T-helper 1 cell treated with Interleukin-12 subunit alpha and Interleukin-12 subunit beta and Interleukin-4 antibody, amounts not matched to agents 30 μg/mL and 1 μg/mL, for 36 hours (primary cell): Measurements from ENCODE around the gene ZBTB7B.

ENCODE experiments used
- H3K27ac Mint-ChIP-seq: one replicate; pipeline ENCODE4 v1.8.0; 2021; ENCODE audit warnings: mild to moderate bottlenecking, mixed read lengths
- H3K27me3 Mint-ChIP-seq: one replicate; pipeline ENCODE4 v1.8.0; 2021; ENCODE audit warnings: low read depth, mixed read lengths
- H3K36me3 Mint-ChIP-seq: one replicate; pipeline ENCODE4 v1.8.0; 2021; ENCODE audit warnings: low read depth, mixed read lengths
- H3K4me1 Mint-ChIP-seq: one replicate; pipeline ENCODE4 v1.8.0; 2021; ENCODE audit warnings: low read depth, mixed read lengths
- H3K4me3 Mint-ChIP-seq: one replicate; pipeline ENCODE4 v1.8.0; 2021; ENCODE audit warnings: mild to moderate bottlenecking, moderate library complexity, mixed read lengths
- H3K9me3 Mint-ChIP-seq: one replicate; pipeline ENCODE4 v1.8.0; 2021; ENCODE audit warnings: mixed read lengths

The ZBTB7B gene

DNA sequence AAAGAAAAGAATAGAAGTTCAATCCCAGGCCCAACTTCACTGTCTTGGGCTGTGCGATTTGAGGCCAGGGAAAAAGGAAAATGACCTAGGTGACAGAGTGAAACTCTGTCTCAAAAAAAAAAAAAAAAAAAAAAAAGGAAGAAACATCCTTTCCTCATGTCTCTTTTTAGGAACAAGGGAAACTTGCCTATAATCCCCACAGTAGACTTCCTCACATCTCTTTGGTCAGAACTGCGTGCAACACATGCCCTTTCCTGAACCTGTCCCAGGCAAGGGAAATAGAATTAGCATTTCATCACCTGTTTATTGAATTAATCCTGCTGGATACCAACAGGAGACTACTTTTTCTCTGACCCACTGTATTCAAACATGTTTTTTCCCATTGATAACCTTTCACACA, 33.3 kb downstream of the ZBTB7B start:
- H3K9me3 Mint-ChIP-seq, result no peaks in the 10 kb centered on the region
- H3K4me3 Mint-ChIP-seq, result no peak overlapping the region
- H3K36me3 Mint-ChIP-seq, result no peaks in the 10 kb centered on the region
- peaks cover 19% of the 10 kb centered on the region for H3K27me3 Mint-ChIP-seq
- H3K27ac Mint-ChIP-seq, result no peak overlapping the region
- no peaks in the 10 kb centered on the region for H3K4me1 Mint-ChIP-seq

DNA sequence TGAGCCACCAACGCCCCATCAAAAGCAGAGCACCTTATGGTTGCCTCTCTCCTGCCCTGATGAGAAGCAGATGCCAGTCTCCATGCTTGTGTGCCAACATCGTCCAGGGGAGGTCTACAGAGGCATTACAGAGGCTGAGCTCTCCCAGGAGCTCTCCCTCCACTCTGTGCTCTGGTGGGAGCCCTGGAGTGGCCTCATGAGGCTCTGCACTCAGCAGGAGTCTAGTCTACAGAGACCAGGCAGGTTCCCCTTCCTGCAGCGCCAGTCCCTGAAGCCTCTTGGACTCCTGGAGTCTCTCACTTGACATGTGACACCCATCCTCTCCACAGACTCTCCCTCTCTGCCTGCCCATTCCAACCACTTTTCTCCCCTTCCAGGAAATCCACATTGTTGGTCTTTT, 34.4 kb downstream of the ZBTB7B start:
- Mint-ChIP-seq H3K9me3 (no peaks in the 10 kb centered on the region), H3K27me3 (peaks cover 19% of the 10 kb centered on the region), H3K4me3 (no peak overlapping the region), H3K27ac (no peak overlapping the region), H3K4me1 (no peaks in the 10 kb centered on the region), H3K36me3 (no peaks in the 10 kb centered on the region)

DNA sequence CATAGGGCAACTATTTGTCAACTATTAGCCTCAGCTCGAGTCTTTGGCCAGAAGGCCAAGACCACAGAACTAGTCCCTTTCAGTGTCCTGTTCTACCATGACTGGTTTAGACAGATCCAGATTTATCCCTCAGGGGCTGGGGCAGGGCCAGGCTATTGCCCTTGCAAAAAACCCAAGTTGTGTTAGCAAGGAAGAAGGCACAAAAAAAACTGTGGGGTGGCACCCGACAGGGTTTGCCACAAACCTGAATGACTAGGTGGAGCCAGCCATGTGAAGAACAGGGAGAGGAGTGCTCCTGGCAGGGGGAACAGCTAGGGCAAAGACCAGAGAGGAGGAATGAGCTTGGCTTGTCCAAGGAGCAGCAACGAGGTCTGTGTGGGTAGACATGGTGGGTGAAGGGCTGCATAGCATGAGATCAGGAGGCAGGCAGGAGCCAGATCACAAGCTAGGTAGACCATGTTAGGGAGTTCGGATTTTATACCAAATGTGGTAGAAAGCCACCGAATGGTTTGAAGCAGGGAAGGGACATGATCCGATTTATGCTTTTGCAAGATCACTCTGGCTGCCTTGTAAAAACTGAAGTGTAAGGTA, 35.3 kb downstream of the ZBTB7B start:
- no peak overlapping the region for H3K4me3 Mint-ChIP-seq
- no peaks in the 10 kb centered on the region for H3K36me3 Mint-ChIP-seq
- no peaks in the 10 kb centered on the region for H3K9me3 Mint-ChIP-seq
- no peak overlapping the region for H3K27ac Mint-ChIP-seq
- no peaks in the 10 kb centered on the region for H3K4me1 Mint-ChIP-seq
- peaks cover 24% of the 10 kb centered on the region for H3K27me3 Mint-ChIP-seq

DNA sequence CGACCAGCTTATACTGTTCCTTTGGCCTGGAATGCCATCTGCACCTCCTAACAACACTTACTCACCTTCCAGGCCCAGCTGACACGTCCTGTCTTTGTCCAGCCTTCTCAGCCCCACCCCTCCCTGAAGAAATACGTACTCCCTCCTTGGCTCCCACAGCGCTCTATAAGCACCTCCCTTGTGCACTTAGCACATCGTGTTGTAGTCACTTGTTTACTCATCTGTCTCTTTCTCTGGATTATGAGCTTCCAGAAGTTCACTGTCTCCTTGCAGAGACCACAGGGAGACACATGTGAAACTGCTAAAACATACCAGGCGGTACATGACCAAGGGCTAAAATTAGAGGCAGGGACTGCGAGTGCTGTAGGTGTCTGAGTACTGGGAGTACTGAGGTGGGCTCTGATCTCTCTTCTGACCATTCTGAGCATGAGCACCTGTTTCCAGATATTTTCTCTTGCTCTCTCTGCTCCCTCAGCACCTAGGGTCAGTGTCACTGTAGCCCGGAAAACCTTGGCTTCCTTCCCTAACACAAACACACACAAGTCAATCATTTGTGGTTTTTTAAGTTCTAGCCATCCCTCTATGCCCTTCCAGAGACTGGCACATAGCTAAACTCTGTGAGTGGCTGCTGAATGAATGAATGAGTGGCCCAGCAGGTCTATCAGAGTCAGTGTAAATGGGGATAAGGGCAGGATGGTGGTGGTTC, 36.2 kb downstream of the ZBTB7B start:
- Mint-ChIP-seq H3K4me1 (no peaks in the 10 kb centered on the region), H3K4me3 (no peak overlapping the region), H3K27me3 (peaks cover 24% of the 10 kb centered on the region), H3K27ac (no peak overlapping the region), H3K36me3 (no peaks in the 10 kb centered on the region), H3K9me3 (no peaks in the 10 kb centered on the region)

DNA sequence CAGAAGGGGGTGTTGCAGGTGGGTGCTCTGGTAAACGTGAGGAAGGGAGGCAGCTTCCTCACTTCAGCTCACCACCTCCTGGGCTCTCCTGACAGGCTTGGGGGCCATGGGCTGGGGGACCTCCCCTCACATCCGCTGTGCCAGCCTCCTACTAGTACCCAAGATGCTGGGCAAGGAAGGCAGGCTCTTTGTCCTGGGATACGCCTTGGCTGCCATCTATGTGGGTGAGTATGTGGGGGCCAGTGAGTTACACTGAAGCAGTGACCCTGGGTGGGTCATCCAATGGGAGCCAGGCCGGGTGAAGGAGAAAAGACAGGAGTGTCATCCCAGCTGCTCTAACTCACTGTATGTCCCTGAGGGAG, 36.7 kb downstream of the ZBTB7B start:
- H3K4me1 Mint-ChIP-seq, result no peaks in the 10 kb centered on the region
- H3K27ac Mint-ChIP-seq, result no peak overlapping the region
- no peaks in the 10 kb centered on the region for H3K9me3 Mint-ChIP-seq
- H3K27me3 Mint-ChIP-seq, result peaks cover 24% of the 10 kb centered on the region
- H3K36me3 Mint-ChIP-seq, result no peaks in the 10 kb centered on the region
- H3K4me3 Mint-ChIP-seq, result no peak overlapping the region

DNA sequence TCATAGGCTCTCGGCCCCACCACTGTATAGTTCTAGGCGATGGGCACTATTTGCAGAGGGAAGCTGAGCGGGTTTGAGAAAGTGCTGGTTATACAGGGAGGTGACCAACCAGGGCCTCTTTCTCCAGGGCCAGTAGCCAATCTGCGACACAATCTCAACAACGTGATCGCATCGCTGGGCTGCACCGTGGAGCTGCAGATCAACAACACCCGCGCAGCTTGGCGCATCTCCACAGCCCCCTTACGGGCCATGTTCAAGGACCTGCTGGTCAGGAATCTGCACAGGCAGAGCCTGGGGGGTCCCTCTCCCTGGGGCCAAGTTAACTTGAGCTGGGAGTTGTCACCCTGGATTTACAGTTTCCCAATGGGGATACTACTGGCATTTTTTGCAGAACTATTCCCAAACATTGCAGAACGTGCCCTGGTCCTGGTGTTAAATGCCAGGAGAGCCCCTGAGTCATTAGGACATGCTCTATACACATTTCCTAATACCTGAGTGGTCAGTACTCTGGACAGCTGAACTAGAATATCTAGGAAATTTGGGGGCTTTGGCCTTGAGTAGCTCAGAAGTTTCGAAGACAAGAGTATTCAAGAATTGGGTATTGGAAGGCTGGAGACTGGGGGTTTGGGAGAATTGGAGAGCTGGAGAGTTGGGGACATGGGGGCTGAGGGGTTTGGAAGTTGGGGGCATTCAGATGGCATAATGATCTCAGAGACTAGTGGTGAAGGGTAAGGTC, 37.9 kb downstream of the ZBTB7B start:
- peaks cover 7% of the 10 kb centered on the region for H3K4me1 Mint-ChIP-seq
- peaks cover 24% of the 10 kb centered on the region for H3K27me3 Mint-ChIP-seq
- H3K27ac Mint-ChIP-seq, result no peak overlapping the region
- H3K36me3 Mint-ChIP-seq, result no peaks in the 10 kb centered on the region
- no peaks in the 10 kb centered on the region for H3K9me3 Mint-ChIP-seq
- no peak overlapping the region for H3K4me3 Mint-ChIP-seq

DNA sequence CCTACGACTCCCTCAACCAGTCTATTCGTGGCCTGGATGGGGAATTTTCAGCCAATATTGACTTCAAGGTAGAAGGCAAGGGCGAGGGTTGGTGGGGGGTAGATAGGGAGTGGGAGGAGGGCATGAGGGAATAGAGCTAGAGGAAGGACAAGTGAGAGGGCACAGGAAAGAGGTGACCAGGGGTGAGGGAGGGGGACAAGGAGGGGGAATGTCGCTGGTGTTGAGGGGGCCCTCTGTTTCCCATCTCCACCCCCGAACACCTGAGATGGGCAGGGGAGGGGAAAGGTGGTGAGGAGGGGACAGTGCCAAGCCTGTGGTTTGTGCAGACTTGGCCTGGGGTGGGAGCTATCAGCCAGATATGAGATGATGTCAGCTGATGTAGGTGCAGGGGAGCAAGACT, 40.2 kb downstream of the ZBTB7B start:
- H3K27ac Mint-ChIP-seq, result no peak overlapping the region

DNA sequence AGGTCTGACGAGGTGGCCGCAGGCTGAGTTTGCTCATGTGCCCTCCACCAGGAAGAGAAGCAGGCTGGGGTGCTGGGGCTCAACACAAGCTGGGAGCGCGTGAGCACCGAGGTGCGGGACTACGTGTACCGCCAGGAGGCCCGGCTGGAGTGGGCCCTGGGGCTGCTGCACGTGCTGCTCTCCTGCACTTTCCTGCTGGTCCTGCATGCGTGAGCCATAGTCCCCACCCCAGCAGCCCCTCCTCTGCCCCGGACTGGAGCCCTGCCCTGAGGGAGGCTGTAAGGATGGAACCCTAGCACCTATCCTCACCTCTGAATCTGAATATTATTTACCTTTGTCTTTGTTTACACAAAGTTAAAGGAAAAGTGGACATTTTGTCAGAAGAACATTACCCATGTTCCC, 40.7 kb downstream of the ZBTB7B start:
- peaks cover 7% of the 10 kb centered on the region for H3K4me1 Mint-ChIP-seq
- no peaks in the 10 kb centered on the region for H3K9me3 Mint-ChIP-seq
- peaks cover 9% of the 10 kb centered on the region for H3K27me3 Mint-ChIP-seq
- no peaks in the 10 kb centered on the region for H3K36me3 Mint-ChIP-seq
- no peak overlapping the region for H3K4me3 Mint-ChIP-seq
- no peak overlapping the region for H3K27ac Mint-ChIP-seq

More for the DNA sequence above, 40.2 kb downstream of the ZBTB7B start:
- Mint-ChIP-seq H3K27me3 (peaks cover 14% of the 10 kb centered on the region), H3K4me3 (no peak overlapping the region), H3K4me1 (peaks cover 7% of the 10 kb centered on the region), H3K36me3 (no peaks in the 10 kb centered on the region), H3K9me3 (no peaks in the 10 kb centered on the region)

DNA sequence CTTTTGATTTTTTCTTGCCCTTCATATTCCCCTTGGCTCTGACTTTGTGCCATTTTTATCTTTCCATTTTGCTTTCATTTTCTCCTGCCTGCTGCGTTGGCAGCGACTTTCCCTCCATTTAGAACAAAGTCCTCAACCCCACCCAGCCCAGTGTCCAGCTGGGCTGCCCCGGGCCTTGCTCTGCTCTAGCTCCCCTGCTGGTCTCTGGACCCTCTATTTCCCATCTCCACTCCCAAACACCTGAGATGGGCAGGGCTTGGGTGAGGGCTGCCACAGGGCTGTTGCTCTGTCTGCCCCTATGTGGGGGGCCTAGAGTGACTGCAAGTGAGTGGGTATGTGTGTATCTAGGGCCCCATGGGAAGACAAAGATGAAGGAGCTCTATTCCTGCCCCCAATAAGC, 41.2 kb downstream of the ZBTB7B start:
- Mint-ChIP-seq H3K9me3 (no peaks in the 10 kb centered on the region), H3K36me3 (no peaks in the 10 kb centered on the region), H3K4me1 (peaks cover 7% of the 10 kb centered on the region), H3K4me3 (no peak overlapping the region), H3K27ac (no peak overlapping the region), H3K27me3 (peaks cover 4% of the 10 kb centered on the region)

DNA sequence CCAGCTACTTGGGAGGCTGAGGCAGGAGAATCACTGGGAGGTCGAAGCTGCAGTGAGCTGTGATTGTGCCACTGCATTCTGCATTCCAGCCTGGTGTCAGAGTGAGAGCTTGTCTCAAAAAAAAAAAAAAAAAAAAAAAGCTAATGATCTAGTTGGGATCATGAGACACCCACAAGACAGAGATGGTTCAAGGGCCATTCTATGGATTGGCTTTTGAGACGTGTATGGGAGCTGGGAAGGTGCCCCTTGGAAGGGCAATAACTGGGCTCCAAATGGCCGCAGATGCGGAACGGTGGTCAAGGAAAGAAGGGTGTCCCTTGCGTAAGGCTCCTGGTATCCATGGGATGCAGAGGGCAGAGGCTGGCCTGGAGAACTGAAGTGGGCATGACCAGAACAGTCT, 41.8 kb downstream of the ZBTB7B start:
- Mint-ChIP-seq H3K9me3 (no peaks in the 10 kb centered on the region), H3K4me3 (no peak overlapping the region), H3K36me3 (no peaks in the 10 kb centered on the region), H3K27ac (no peak overlapping the region), H3K27me3 (peaks cover 4% of the 10 kb centered on the region), H3K4me1 (peaks cover 7% of the 10 kb centered on the region)

DNA sequence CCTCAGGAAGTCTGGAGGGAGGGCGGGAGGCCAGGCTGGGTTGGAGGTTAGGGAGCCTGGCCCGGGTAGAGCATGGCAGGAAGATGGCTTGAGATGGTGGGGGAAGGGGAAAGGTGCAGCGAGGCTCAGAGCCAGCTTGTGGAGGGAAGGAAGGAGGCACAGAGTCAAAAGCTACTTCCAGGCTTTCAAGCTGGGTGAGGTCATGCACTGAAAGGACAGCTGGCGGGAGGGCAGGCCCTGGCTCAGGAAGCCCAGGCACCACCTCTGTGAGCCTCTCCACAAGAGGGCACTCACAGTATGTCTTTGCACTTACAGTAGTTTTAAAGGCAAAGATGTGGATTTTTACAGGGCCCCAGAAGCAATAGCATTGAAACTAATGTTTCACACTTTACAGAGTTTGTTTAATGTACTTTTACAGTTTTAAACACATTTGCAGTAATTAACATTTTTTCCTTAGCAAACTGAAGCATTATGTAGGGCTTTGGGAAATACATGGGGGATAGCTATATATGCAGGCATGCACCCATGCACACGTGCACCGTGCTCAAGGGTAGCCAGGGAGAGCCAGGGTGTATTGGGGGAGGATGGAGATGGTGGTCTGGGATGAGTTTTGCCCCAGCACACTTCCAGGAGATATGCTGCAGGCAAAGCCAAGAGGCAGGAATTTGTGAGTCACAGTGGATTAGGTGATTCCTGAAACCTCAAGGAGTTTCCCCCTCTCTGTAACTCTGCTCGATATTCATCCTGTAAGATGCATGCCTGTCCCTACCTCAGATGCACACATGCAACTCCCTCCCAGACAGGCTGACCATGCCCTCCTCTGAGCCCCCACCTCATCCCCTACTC, 42.4 kb downstream of the ZBTB7B start:
- no peak overlapping the region for H3K4me3 Mint-ChIP-seq
- H3K4me1 Mint-ChIP-seq, result peaks cover 12% of the 10 kb centered on the region
- H3K9me3 Mint-ChIP-seq, result no peaks in the 10 kb centered on the region
- H3K36me3 Mint-ChIP-seq, result no peaks in the 10 kb centered on the region
- peaks cover 4% of the 10 kb centered on the region for H3K27me3 Mint-ChIP-seq
- no peak overlapping the region for H3K27ac Mint-ChIP-seq

DNA sequence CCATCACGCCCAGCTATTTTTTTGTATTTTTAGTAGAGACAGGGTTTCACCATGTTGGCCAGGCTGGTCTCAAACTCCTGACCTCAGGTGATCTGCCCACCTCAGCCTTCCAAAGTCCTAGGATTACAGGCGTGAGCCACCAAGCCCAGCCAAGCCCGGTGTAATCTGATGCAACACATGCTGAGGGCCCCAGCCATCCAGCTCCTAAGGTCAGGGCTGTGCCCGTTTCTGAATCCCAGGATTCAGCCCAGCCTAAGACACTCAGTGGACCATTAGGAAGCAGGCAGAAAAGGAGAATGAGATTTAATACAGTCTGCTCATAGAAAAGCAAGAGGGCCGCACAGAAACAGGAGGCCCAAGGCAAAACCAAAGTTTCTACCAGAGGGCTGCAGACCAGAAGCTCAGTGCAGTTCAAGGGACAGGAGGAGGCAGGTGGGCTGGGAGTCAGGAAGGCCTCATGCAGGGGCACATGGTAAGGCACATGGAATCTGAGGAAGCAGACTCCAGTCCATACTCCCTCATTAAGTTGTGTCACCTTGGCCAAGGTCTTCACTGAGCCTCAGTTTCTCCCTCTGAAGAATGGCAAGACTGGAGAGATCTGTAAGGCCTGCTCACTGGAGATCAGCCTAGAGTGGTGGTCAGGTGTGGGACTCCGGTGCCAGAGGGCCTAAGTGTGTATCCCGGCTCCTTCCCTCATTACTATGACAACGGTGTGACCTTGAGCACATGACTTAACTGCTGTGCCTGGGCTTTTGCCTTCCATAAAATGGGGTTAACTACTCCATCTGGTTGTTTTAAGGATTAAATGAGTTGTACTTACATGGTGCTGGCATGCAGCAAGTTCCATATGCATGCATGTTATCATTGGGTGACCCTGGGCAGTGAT, 46.1 kb downstream of the ZBTB7B start:
- peak overlapping the region; percentile 84 for H3K4me3 Mint-ChIP-seq
- H3K4me1 Mint-ChIP-seq, result peaks cover 32% of the 10 kb centered on the region
- H3K27ac Mint-ChIP-seq, result no peak overlapping the region
- no peaks in the 10 kb centered on the region for H3K9me3 Mint-ChIP-seq
- no peaks in the 10 kb centered on the region for H3K27me3 Mint-ChIP-seq
- H3K36me3 Mint-ChIP-seq, result no peaks in the 10 kb centered on the region

DNA sequence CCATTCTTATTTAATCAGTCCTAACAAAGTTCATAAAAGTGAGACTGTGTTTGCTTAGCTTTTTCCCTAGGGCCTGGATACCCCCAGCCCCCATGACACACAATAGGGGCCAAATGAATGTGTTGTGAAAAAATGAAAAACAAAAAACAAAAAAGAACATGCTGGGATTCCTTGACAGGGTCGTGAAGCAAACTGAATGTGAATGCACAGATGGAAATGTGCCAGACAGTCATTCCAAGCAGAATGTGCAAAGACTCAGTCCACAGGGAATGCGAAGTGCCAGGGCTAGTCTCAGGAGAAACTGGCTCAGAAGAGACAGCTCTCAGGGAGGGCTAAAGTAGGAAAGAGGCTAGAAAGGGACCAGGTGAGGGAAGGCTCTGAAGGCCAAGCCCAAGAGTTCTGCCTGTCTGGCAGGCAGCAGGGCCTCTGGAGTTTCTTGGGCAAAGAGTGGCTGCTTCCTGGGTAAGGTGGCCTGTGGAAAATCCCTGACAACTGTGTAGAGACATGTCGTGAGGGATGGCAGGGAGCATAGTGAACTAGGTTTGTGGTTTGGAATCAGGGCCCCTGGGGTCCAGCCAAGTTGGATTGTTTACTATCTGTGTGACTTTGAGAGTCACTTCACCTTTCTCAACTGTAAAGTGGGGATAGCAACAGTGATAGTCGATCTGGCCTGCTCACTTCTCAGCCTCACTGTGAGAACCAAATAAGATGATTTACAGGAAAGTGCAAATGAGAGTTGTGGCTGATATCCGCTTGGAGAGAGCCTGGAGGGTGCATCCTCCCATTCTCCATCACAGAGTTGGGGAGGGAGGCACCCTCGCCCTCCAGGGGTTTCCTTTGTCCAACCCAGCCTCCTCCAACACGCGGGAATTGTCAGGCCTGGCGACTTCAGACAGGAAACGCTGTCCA, 47.3 kb downstream of the ZBTB7B start:
- peak overlapping the region; percentile 77 for H3K27ac Mint-ChIP-seq
- H3K27me3 Mint-ChIP-seq, result no peaks in the 10 kb centered on the region
- peak overlapping the region; percentile 84 for H3K4me3 Mint-ChIP-seq
- peaks cover 28% of the 10 kb centered on the region for H3K4me1 Mint-ChIP-seq
- no peaks in the 10 kb centered on the region for H3K36me3 Mint-ChIP-seq
- H3K9me3 Mint-ChIP-seq, result no peaks in the 10 kb centered on the region
